HCT116 (cell line): ENCODE data around the gene SCAMP1. TPM values are rescaled to one million over a fixed set of nuclear protein-coding genes. Genes with fewer than 3 reads are reported as not detected.

Experiments used
- ATAC-seq: fragments of 200-7000 bp; cut with Tn5 transposase; 2 replicates; pipeline ENCODE4 v1.9.1; 2020; ENCODE audit warnings: mild to moderate bottlenecking, moderate library complexity
- BruUV-seq: library from RNA; stranded (reverse); fragments of 400-500 nt; replicated peaks from 2 replicates; lab custom pipeline; 2021; lab: Mats Ljungman, UMichigan
- CTCF ChIA-PET: fragments of 300-600 bp; sonication (Branson Sonifier 250); formaldehyde crosslinking; loops from one replicate; lab custom pipeline; 2021; ENCODE audit warnings: antibody characterized with exemption; lab: Charles Lee
- POLR2A ChIA-PET: fragments of 300-600, 350-600 bp; sonication (Branson Sonifier 250); formaldehyde crosslinking; loops from one replicate; lab custom pipeline; 2021; ENCODE audit warnings: antibody characterized with exemption; lab: Charles Lee
- RAD21 ChIA-PET, 2 experiments: fragments of 300-600 bp; sonication (Branson Sonifier 250); formaldehyde crosslinking; loops; one replicate each; lab custom pipeline; 2023; ENCODE audit warnings: low total read pairs in 2 of 2; ENCODE audit not compliant: uncharacterized antibody in 2 of 2, unreplicated experiment in 2 of 2, low non-redundant PET in 1 of 2; lab: Charles Lee
- DNase-seq: peaks from one replicate; pipeline ENCODE4 v3.0.0-alpha.2; 2010; ENCODE audit warnings: low read depth, low spot score
- H2AFZ ChIP-seq: fragments of 200-600 bp; shearing (Covaris generic), sonication (generic); 2 replicates; pipeline ENCODE4 v1.6.1; 2017; ENCODE audit warnings: low read depth, mixed run types, mixed read lengths, antibody characterized with exemption, low read length; ENCODE audit not compliant: poor library complexity, severe bottlenecking
- H3K27ac ChIP-seq: 2 replicates; pipeline ENCODE4 v1.5.1; 2012; ENCODE audit warnings: low read depth, low read length
- H3K27me3 ChIP-seq: fragments of 200-600 bp; sonication (generic); 2 replicates; pipeline ENCODE4 v1.6.1; 2016; ENCODE audit warnings: mixed run types, low read length, mixed read lengths; ENCODE audit not compliant: insufficient read depth
- H3K36me3 ChIP-seq, 2 experiments: fragments of 200-500 bp in 1 of 2; fragments of 200-600 bp in 1 of 2; sonication (Bioruptor generic) in 1 of 2; sonication (generic) in 1 of 2; 2 replicates each; pipeline versions ENCODE4 v1.5.1 to v1.6.1; 2014 to 2016; ENCODE audit warnings: low read length in 2 of 2, inconsistent platforms in 1 of 2, mixed read lengths in 1 of 2, mixed run types in 1 of 2; ENCODE audit not compliant: insufficient read depth in 2 of 2, control insufficient read depth in 1 of 2
- H3K4me1 ChIP-seq, 2 experiments: fragments of 200-600 bp in 1 of 2; sonication (generic) in 1 of 2; 2 replicates each; pipeline versions ENCODE4 v1.5.1 to v1.6.1; 2012 to 2017; ENCODE audit warnings: low read length in 2 of 2, inconsistent platforms in 1 of 2, mild to moderate bottlenecking in 1 of 2, mixed read lengths in 1 of 2, mixed run types in 1 of 2, moderate library complexity in 1 of 2; ENCODE audit not compliant: insufficient read depth in 2 of 2, control insufficient read depth in 1 of 2
- H3K4me2 ChIP-seq: fragments of 200-600 bp; sonication (generic); 2 replicates; pipeline ENCODE4 v1.6.1; 2017; ENCODE audit warnings: mixed run types, low read length, mixed read lengths
- H3K4me3 ChIP-seq, 2 experiments: fragments of 200-600 bp in 1 of 2; sonication (generic) in 1 of 2; replicated peaks in 1 of 2; 2 replicates each; pipeline ENCODE4 v1.5.1; 2011 to 2016; ENCODE audit warnings: low read length in 2 of 2, control low read depth in 1 of 2, low read depth in 1 of 2, mild to moderate bottlenecking in 1 of 2, mixed read lengths in 1 of 2, mixed run types in 1 of 2
- H3K79me2 ChIP-seq: fragments of 200-600 bp; sonication (generic); 2 replicates; pipeline ENCODE4 v1.6.1; 2017; ENCODE audit warnings: mild to moderate bottlenecking, mixed run types, low read length, moderate library complexity, mixed read lengths; ENCODE audit not compliant: insufficient read depth
- H3K9ac ChIP-seq: fragments of 200-600 bp; sonication (generic); 2 replicates; pipeline ENCODE4 v1.6.1; 2016; ENCODE audit warnings: low read length, mixed read lengths
- H3K9me2 ChIP-seq: fragments of 200-600 bp; sonication (generic), shearing (Covaris generic); 2 replicates; pipeline ENCODE4 v1.6.1; 2017; ENCODE audit warnings: mixed run types, mild to moderate bottlenecking, moderate library complexity; ENCODE audit not compliant: insufficient read depth
- H3K9me3 ChIP-seq, 2 experiments: fragments of 200-500 bp in 1 of 2; fragments of 200-600 bp in 1 of 2; sonication (Bioruptor generic) in 1 of 2; sonication (generic) in 1 of 2; 2 replicates each; pipeline ENCODE4 v1.6.1; 2014 to 2017; ENCODE audit warnings: low read length in 2 of 2, mixed read lengths in 2 of 2, inconsistent platforms in 1 of 2, low read depth in 1 of 2, mild to moderate bottlenecking in 1 of 2, mixed run types in 1 of 2, moderate library complexity in 1 of 2; ENCODE audit not compliant: control insufficient read depth in 1 of 2, insufficient read depth in 1 of 2
- H4K20me1 ChIP-seq: fragments of 200-600 bp; sonication (generic), shearing (Covaris generic); 2 replicates; pipeline ENCODE4 v1.6.1; 2017; ENCODE audit warnings: mixed run types, mild to moderate bottlenecking, moderate library complexity; ENCODE audit not compliant: insufficient read depth
- CBX3 ChIP-seq: IDR thresholded peaks from 2 replicates; pipeline ENCODE4 v1.6.1; 2012; ENCODE audit warnings: low read depth
- CEBPB ChIP-seq: IDR thresholded peaks from 2 replicates; pipeline ENCODE4 v1.6.1; 2012; ENCODE audit warnings: low read depth
- EZH2 ChIP-seq: fragments of 200-600 bp; sonication (generic); IDR thresholded peaks from 2 replicates; pipeline ENCODE4 v1.6.1; 2017; ENCODE audit warnings: antibody characterized with exemption, mixed run types
- EZH2phosphoT487 ChIP-seq: fragments of 200-600 bp; IDR thresholded peaks from 2 replicates; pipeline ENCODE4 v1.6.1; 2018; ENCODE audit warnings: antibody characterized with exemption, borderline replicate concordance
- JUND ChIP-seq: IDR thresholded peaks from 2 replicates; pipeline ENCODE4 v1.6.1; 2012
- MAX ChIP-seq: IDR thresholded peaks from 2 replicates; pipeline ENCODE4 v1.6.1; 2012
- POLR2A ChIP-seq: IDR thresholded peaks from 2 replicates; pipeline ENCODE4 v1.7.0; 2011; ENCODE audit warnings: borderline replicate concordance; ENCODE audit not compliant: insufficient read depth, insufficient read length; ENCODE audit errors: extremely low read depth
- POLR2AphosphoS5 ChIP-seq: IDR thresholded peaks from 2 replicates; pipeline ENCODE4 v1.6.1; 2011; ENCODE audit warnings: mild to moderate bottlenecking, low read depth, low read length, moderate library complexity
- RAD21 ChIP-seq: IDR thresholded peaks from 2 replicates; pipeline ENCODE4 v1.6.1; 2012; ENCODE audit warnings: low read depth, mild to moderate bottlenecking
- SIN3A ChIP-seq: IDR thresholded peaks from 2 replicates; pipeline ENCODE4 v1.6.1; 2012; ENCODE audit warnings: low read depth
- SRF ChIP-seq: IDR thresholded peaks from 2 replicates; pipeline ENCODE4 v1.6.1; 2012; ENCODE audit warnings: low read depth
- ZFX ChIP-seq: fragments of 450-650 bp; IDR thresholded peaks from 2 replicates; pipeline ENCODE4 v1.6.1; 2017
- ZNF274 ChIP-seq: fragments of 200-500 bp; sonication (Bioruptor generic); IDR thresholded peaks from 2 replicates; pipeline ENCODE4 v1.6.1; 2014; ENCODE audit warnings: mild to moderate bottlenecking, low read depth, low read length, inconsistent platforms
- intact Hi-C: fragments of 100-400 bp; cut with micrococcal nuclease; formaldehyde crosslinking; loops from 2 replicates; pipeline ENCODE4 v1.10.0; 2022
- total RNA-seq: library from RNA; stranded (reverse); gene quantifications from one replicate; pipeline ENCODE4 v1.2.1, GENCODE V29; 2021; ENCODE audit not compliant: unreplicated experiment

SCAMP1 gene
- total RNA-seq, 1 experiment from 2014 or later, result 46.4 TPM

- TF ChIP-seq CBX3, result peak; percentile 46; the same call in 1 of the 2 replicates
- TF ChIP-seq EZH2, result no peak
- TF ChIP-seq EZH2phosphoT487, result no peak
- peak; percentile 53 for TF ChIP-seq ZFX
- no peak for TF ChIP-seq ZNF274
- TF ChIP-seq POLR2AphosphoS5, result peak; percentile 69
- TF ChIP-seq CEBPB, result no peak
- peak; percentile 68 for TF ChIP-seq JUND
- no peak for TF ChIP-seq SRF
- TF ChIP-seq MAX, result peak; percentile 36
- peak; percentile 74 for TF ChIP-seq POLR2A
Observed at GRCh38 chr5:78359831-78360673, at the start of gene SCAMP1 (continued).

GRCh38 chr5:78317515-78317914 lies 42.9 kb upstream of the SCAMP1 start:
- ChIA-PET RAD21 (no interaction called here), POLR2A (no interaction called here)
- H3K9me3 ChIP-seq, result peaks cover 0 to 4% of the 10 kb centered on the region in 2 experiments; a peak in 1 of 4 replicates
- H3K4me3 ChIP-seq, result no peak overlapping the region
- H3K27me3 ChIP-seq, result no peaks in the 10 kb centered on the region
- no peaks in the 10 kb centered on the region for H3K4me1 ChIP-seq
- no peak overlapping the region for H3K4me2 ChIP-seq
- BruUV-seq, result no TSS peak
- DNase-seq, result no peak
- no peaks in the 10 kb centered on the region for H3K36me3 ChIP-seq
- H3K79me2 ChIP-seq, result no peaks in the 10 kb centered on the region
- TF ChIP-seq EZH2, result no peak
- no peak for TF ChIP-seq SIN3A
- TF ChIP-seq MAX, result no peak
- no peak for TF ChIP-seq JUND
- TF ChIP-seq RAD21, result no peak
- TF ChIP-seq, all 23 proteins: peak for 0
- no peak overlapping the region for H3K9ac ChIP-seq
- H3K27ac ChIP-seq, result no peak overlapping the region
- CTCF ChIA-PET, result no interaction called here
- intact Hi-C loops, result no loop called here
- no peaks in the 10 kb centered on the region for H3K9me2 ChIP-seq
- no peaks in the 10 kb centered on the region for H4K20me1 ChIP-seq
- H2AFZ ChIP-seq, result no peak overlapping the region
- no peak for ATAC-seq
